Upper lobe of left lung (tissue), 4 donors: ENCODE measurements around the gene B4GALNT2.

Source experiments
- POLR2A ChIP-seq, 4 donors: fragments of 450-650 bp; IDR thresholded peaks; one replicate each; pipeline ENCODE4 v1.5.1; 2016 to 2017; ENCODE audit warnings: antibody characterized with exemption in 4 of 4, mild to moderate bottlenecking in 2 of 4
- POLR2AphosphoS5 ChIP-seq, 2 donors: sonication (generic); formaldehyde crosslinking; IDR thresholded peaks; one replicate each; pipeline ENCODE4 v1.5.1; 2017; ENCODE audit warnings: antibody characterized with exemption in 2 of 2

DNA sequence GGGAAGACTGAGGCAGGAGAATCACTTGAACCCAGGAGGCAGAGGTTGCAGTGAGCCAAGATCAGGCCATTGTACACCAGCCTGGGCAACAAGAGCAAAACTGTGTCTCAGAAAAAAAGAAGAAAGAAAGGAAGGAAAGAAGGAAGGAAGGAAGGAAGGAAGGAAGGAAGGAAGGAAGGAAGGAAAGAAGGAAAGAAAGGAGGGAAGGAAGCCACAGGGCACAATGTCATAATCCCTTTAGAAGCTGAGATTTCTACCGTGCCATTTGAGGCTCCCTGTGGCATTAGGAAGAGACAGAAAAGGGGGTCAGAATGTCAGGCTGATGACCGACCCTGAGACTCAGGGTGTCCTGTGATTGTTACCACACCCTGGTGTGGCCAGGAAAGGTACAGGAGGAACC lies 71.2 kb downstream of the B4GALNT2 start:
- TF ChIP-seq POLR2AphosphoS5 (IDR thresholded peaks at IDR 0.05) (no peak), POLR2A (IDR thresholded peaks at IDR 0.05) (no peak)
